Endothelial cell of umbilical vein (primary cell): ENCODE data around the gene NHS.

Experiments
- EZH2 ChIP-seq: IDR thresholded peaks from 2 replicates; pipeline ENCODE4 v1.6.1; 2012; ENCODE audit warnings: borderline replicate concordance, low read depth, mild to moderate bottlenecking, moderate library complexity, low read length, inconsistent platforms; ENCODE audit not compliant: severe bottlenecking
- JUN ChIP-seq: IDR thresholded peaks from 2 replicates; pipeline ENCODE4 v1.6.1; 2011; ENCODE audit warnings: borderline replicate concordance, low read depth; ENCODE audit not compliant: insufficient read length, insufficient read depth
- MYC ChIP-seq: IDR thresholded peaks from one replicate; pipeline ENCODE4 v1.6.1; 2011; ENCODE audit warnings: mild to moderate bottlenecking, low read depth, low read length
- POLR2A ChIP-seq: IDR thresholded peaks from 2 replicates; pipeline ENCODE4 v1.6.1; 2012; ENCODE audit warnings: low read depth, mild to moderate bottlenecking, control low read depth, low read length
- POLR2AphosphoS5 ChIP-seq: IDR thresholded peaks from 2 replicates; pipeline ENCODE4 v1.6.1; 2012; ENCODE audit warnings: low read depth, mild to moderate bottlenecking, control low read depth, low read length, moderate library complexity; ENCODE audit not compliant: insufficient read depth
- TF ChIP-seq, protein P1 (sequence below): IDR thresholded peaks from 2 replicates; pipeline ENCODE4 v1.6.1; 2011; ENCODE audit not compliant: insufficient read depth, insufficient read length
- TF ChIP-seq, protein P2 (sequence below), 2 donors: IDR thresholded peaks; 1 replicate in 1 of 2; 2 replicates in 1 of 2; pipeline ENCODE4 v1.5.1; 2011; ENCODE audit warnings: low read length in 2 of 2, mild to moderate bottlenecking in 2 of 2, moderate library complexity in 2 of 2, control low read depth in 1 of 2, inconsistent platforms in 1 of 2, low read depth in 1 of 2; ENCODE audit not compliant: insufficient read depth in 1 of 2; ENCODE audit errors: extremely low read depth in 1 of 2

DNA sequence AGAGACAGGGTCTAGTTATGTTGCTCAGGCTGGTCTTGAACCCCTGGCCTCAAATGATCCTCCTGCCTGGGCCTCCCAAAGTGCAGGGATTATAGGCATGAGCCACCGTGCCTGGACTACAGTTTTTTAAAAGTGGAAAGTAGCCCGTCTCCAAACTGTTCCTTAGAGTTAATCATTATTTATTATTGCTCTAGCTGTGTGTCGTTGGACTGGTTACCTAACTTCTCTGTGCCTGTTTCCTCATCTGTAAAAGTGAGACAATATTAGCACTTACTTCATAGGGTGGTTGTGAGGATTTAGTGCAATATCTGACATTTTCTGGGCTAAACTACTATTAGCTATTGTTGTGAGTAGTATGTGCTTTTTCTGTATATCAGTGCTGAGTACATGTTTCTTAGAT is 210.0 kb downstream of the NHS start:
- TF ChIP-seq, protein P1, sequence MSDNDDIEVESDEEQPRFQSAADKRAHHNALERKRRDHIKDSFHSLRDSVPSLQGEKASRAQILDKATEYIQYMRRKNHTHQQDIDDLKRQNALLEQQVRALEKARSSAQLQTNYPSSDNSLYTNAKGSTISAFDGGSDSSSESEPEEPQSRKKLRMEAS, result no peak
- TF ChIP-seq POLR2AphosphoS5 (no peak), EZH2 (no peak), POLR2A (no peak), JUN (no peak), MYC (no peak)
- TF ChIP-seq, protein P2, sequence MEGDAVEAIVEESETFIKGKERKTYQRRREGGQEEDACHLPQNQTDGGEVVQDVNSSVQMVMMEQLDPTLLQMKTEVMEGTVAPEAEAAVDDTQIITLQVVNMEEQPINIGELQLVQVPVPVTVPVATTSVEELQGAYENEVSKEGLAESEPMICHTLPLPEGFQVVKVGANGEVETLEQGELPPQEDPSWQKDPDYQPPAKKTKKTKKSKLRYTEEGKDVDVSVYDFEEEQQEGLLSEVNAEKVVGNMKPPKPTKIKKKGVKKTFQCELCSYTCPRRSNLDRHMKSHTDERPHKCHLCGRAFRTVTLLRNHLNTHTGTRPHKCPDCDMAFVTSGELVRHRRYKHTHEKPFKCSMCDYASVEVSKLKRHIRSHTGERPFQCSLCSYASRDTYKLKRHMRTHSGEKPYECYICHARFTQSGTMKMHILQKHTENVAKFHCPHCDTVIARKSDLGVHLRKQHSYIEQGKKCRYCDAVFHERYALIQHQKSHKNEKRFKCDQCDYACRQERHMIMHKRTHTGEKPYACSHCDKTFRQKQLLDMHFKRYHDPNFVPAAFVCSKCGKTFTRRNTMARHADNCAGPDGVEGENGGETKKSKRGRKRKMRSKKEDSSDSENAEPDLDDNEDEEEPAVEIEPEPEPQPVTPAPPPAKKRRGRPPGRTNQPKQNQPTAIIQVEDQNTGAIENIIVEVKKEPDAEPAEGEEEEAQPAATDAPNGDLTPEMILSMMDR (IDR thresholded peaks at IDR 0.05; ENCODE audit: extremely low read depth in 1 of 2, insufficient read depth in 1 of 2, low read depth in 1 of 2, low read length in 2 of 2), result no peak
